Activated effector memory CD4-positive, alpha-beta T cell treated with Interleukin-2 at 50 U/mL for 16 hours (primary cell): ENCODE data around the gene IBA57.
"Not testable (repeated sequence)": the region's sequence is repeated elsewhere in the genome, so short reads cannot be mapped to it uniquely, and the experiment has no call there.

Experiments
- DNase-seq: peaks from one replicate; pipeline ENCODE4 v3.0.0-alpha.2; 2020

Gene IBA57

GRCh38 chr1:228213917-228214808 lies 48.6 kb downstream of the IBA57 start:
- DNase-seq, result no peak

- no peak for DNase-seq
These were observed 49.5 kb downstream of the IBA57 start for GRCh38 chr1:228214921-228215662.

- DNase-seq, result no peak
These were observed 50.1 kb downstream of the IBA57 start for GRCh38 chr1:228215663-228216116.

- no peak for DNase-seq
These were observed 51.0 kb downstream of the IBA57 start for GRCh38 chr1:228216371-228217320.

GRCh38 chr1:228217551-228218344 lies 52.1 kb downstream of the IBA57 start:
- no peak for DNase-seq

- DNase-seq, result no peak
These were observed 53.1 kb downstream of the IBA57 start for GRCh38 chr1:228218513-228219244.

- DNase-seq, result no peak
These were observed 53.8 kb downstream of the IBA57 start for GRCh38 chr1:228219245-228219961.

GRCh38 chr1:228219962-228220780 lies 54.6 kb downstream of the IBA57 start:
- no peak for DNase-seq

GRCh38 chr1:228221097-228221496 lies 55.5 kb downstream of the IBA57 start:
- not testable (repeated sequence) for DNase-seq

- DNase-seq, result no peak
These were observed 56.9 kb downstream of the IBA57 start for GRCh38 chr1:228222548-228222947.

GRCh38 chr1:228224198-228225164 lies 58.9 kb downstream of the IBA57 start:
- DNase-seq, result no peak

- DNase-seq, result no peak
These were observed 59.6 kb downstream of the IBA57 start for GRCh38 chr1:228225165-228225710.

- no peak for DNase-seq
These were observed 60.1 kb downstream of the IBA57 start for GRCh38 chr1:228225740-228226139.

- no peak for DNase-seq
These were observed 60.7 kb downstream of the IBA57 start for GRCh38 chr1:228226141-228226874.

- no peak for DNase-seq
These were observed 61.6 kb downstream of the IBA57 start for GRCh38 chr1:228226956-228227791.

- not testable (repeated sequence) for DNase-seq
These were observed 62.5 kb downstream of the IBA57 start for GRCh38 chr1:228228147-228228546.
